Choroid plexus epithelial cell (primary cell): ENCODE measurements around the gene DNAH5.

ENCODE experiments used
- DNase-seq: peaks from one replicate; pipeline ENCODE4 v3.0.0-alpha.2; 2010; ENCODE audit warnings: low read depth
- H3K4me3 ChIP-seq: 2 replicates; pipeline ENCODE4 v1.5.1; 2011; ENCODE audit warnings: low read depth, mild to moderate bottlenecking, control low read depth, low read length, moderate library complexity
- CTCF ChIP-seq: conservative IDR thresholded peaks from 2 replicates; pipeline ENCODE4 v1.5.1; 2011; ENCODE audit warnings: low read depth, mild to moderate bottlenecking, control low read depth, inconsistent platforms, low read length, moderate library complexity

The DNAH5 gene

GRCh38 chr5:13740471-13740870, 204.0 kb downstream of the DNAH5 start:
- no peak for DNase-seq
- no peak overlapping the region for H3K4me3 ChIP-seq
- no peak for TF ChIP-seq CTCF

DNA sequence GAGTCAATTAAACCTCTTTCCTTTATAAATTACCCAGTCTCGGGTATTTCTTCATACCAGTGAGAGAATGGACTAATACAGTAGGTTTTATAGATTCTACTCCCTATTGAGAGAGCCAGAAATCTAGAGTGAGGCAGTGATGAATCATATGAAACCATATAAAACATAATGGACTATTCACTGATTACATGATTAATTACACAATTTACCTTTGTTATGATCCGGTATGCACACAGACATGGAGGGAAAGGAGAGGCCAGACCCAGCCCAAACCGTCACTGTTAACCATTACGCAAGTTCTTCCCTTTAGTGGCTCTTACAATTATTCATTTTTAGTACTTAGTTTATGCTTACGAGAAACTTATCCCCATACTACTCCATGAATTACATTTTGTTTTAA, 205.0 kb downstream of the DNAH5 start:
- no peak overlapping the region for H3K4me3 ChIP-seq
- DNase-seq, result no peak
- no peak for TF ChIP-seq CTCF

DNA sequence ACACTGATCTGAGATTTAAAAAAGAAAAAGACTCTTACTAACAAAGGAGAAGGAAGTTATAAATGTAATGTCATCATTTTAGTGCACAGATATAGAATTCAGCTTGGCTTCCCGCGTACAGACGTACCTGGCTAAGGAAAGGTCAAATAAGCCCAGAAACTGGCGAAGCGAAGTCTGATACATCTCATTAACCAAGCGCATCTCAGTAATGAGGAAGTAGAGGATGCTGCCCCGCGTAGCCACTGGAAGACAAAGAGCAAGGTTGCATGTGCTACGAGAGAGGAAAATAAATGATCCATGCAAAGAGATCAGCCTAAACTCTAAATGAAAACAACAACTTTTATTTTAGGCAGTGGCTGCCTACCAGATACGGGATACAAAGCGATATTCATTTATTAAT, 208.8 kb downstream of the DNAH5 start:
- no peak overlapping the region for H3K4me3 ChIP-seq
- no peak for DNase-seq
- TF ChIP-seq CTCF, result no peak

GRCh38 chr5:13731121-13731628, 213.3 kb downstream of the DNAH5 start:
- no peak for TF ChIP-seq CTCF
- no peak overlapping the region for H3K4me3 ChIP-seq
- no peak for DNase-seq

DNA sequence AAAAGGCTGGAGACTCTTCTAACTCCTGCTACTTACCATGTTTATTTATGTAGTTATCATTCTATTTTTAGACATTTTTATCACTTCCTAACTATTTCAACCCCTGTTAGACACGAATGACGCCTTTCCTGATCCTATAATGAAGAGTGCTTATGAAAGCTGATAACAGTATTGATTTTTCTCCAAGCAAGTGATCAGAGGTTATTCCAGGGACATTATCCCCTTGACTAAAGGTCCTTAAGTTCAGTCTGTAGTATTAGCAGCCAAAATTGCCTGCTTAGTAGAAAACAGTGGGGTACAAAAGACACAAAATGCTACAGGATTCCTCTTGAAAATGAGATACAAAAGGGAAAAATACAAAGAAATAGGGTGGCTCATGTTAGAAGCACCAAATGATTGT, 235.6 kb downstream of the DNAH5 start:
- no peak for TF ChIP-seq CTCF

GRCh38 chr5:13708432-13708831, 236.1 kb downstream of the DNAH5 start:
- no peak for DNase-seq
- no peak for TF ChIP-seq CTCF
- H3K4me3 ChIP-seq, result no peak overlapping the region

More for the DNA sequence above, 235.6 kb downstream of the DNAH5 start:
- H3K4me3 ChIP-seq, result no peak overlapping the region
- no peak for DNase-seq

DNA sequence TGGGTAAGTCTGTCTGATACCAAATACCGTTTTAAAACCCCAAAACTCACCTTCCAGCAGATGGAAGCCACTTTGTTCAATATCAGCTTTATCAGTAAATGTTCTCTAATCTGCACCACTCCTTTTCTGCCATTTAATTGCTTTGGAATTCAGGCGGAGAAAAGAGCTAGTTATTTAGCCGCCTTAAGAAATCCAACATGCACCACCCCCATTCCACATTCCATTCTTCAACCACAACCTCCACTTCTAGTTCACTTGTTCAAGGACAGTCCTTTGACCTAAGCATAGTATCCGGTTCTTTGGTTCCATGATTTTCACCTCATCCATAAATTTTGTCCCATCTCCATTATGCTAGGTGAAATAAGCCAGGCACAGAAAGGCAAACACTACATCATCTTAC, 240.1 kb downstream of the DNAH5 start:
- no peak overlapping the region for H3K4me3 ChIP-seq
- TF ChIP-seq CTCF, result no peak
- DNase-seq, result no peak
